Transverse colon (tissue), 4 donors: Measurements from ENCODE around the gene AGMO.

ENCODE experiments used
- CTCF ChIP-seq, 5 experiments: fragments of 200-600 bp in 3 of 5; fragments of 450-650 bp in 2 of 5; sonication (generic) in 3 of 5; IDR thresholded peaks; 1 replicate in 2 of 5; 2 replicates in 3 of 5; pipeline ENCODE4 v1.5.1; 2016 to 2017; ENCODE audit warnings: antibody characterized with exemption in 5 of 5, inconsistent platforms in 3 of 5, mild to moderate bottlenecking in 2 of 5, moderate library complexity in 1 of 5
- POLR2A ChIP-seq: fragments of 450-650 bp; IDR thresholded peaks from one replicate; pipeline ENCODE4 v1.6.1; 2016; ENCODE audit warnings: antibody characterized with exemption, mild to moderate bottlenecking, moderate library complexity
- POLR2AphosphoS5 ChIP-seq, 3 donors: sonication (generic); formaldehyde crosslinking; IDR thresholded peaks; one replicate each; pipeline ENCODE4 v1.6.1; 2016; ENCODE audit warnings: antibody characterized with exemption in 3 of 3

- TF ChIP-seq CTCF (IDR thresholded peaks at IDR 0.05) (no peak), POLR2AphosphoS5 (IDR thresholded peaks at IDR 0.05) (no peak), POLR2A (no peak)
Measured at GRCh38 chr7:15441915-15442314, 119.9 kb downstream of the AGMO start.
